Spleen (tissue), 11 donors: ENCODE data around the gene CRK. TPM values are rescaled to one million over a fixed set of nuclear protein-coding genes. Genes with fewer than 3 reads are reported as not detected.

Experiments
- DNase-seq: peaks from one replicate; pipeline ENCODE4 v3.0.0-alpha.2; 2020
- H3K27ac ChIP-seq, 8 donors: fragments of 200-600 bp; sonication (generic) in 7 of 8; 1 replicate in 4 of 8; 2 replicates in 4 of 8; pipeline versions ENCODE4 v1.5.0 to v1.8.0; 2016 to 2021; ENCODE audit warnings: inconsistent platforms in 4 of 8, mild to moderate bottlenecking in 4 of 8, moderate library complexity in 1 of 8
- H3K27me3 ChIP-seq, 7 donors: fragments of 200-600 bp; sonication (generic) in 6 of 7; replicated peaks in 1 of 7; 1 replicate in 4 of 7; 2 replicates in 3 of 7; pipeline versions ENCODE4 v1.5.0 to v1.8.0; 2016 to 2021; ENCODE audit warnings: inconsistent platforms in 3 of 7, mild to moderate bottlenecking in 1 of 7
- H3K36me3 ChIP-seq, 6 donors: fragments of 200-600 bp; sonication (generic) in 5 of 6; 1 replicate in 4 of 6; 2 replicates in 2 of 6; pipeline versions ENCODE4 v1.5.0 to v1.8.0; 2016 to 2021; ENCODE audit warnings: inconsistent platforms in 2 of 6
- H3K4me1 ChIP-seq, 6 donors: fragments of 200-600 bp; sonication (generic) in 5 of 6; 1 replicate in 3 of 6; 2 replicates in 3 of 6; pipeline versions ENCODE4 v1.5.0 to v1.8.0; 2016 to 2021; ENCODE audit warnings: inconsistent platforms in 3 of 6
- H3K4me3 ChIP-seq, 8 donors: fragments of 200-600 bp; sonication (generic) in 7 of 8; 1 replicate in 4 of 8; 2 replicates in 4 of 8; pipeline versions ENCODE4 v1.5.0 to v1.8.0; 2016 to 2021; ENCODE audit warnings: inconsistent platforms in 4 of 8, mild to moderate bottlenecking in 4 of 8, moderate library complexity in 2 of 8
- H3K9me3 ChIP-seq, 8 donors: fragments of 200-600 bp; sonication (generic) in 7 of 8; 1 replicate in 4 of 8; 2 replicates in 4 of 8; pipeline versions ENCODE4 v1.5.0 to v1.8.0; 2016 to 2021; ENCODE audit warnings: inconsistent platforms in 4 of 8
- POLR2A ChIP-seq, 3 donors: fragments of 450-650 bp; IDR thresholded peaks; one replicate each; pipeline ENCODE4 v1.5.1; 2017; ENCODE audit warnings: antibody characterized with exemption in 3 of 3, mild to moderate bottlenecking in 1 of 3
- POLR2AphosphoS5 ChIP-seq, 3 donors: sonication (generic); formaldehyde crosslinking; IDR thresholded peaks; one replicate each; pipeline ENCODE4 v1.5.1; 2017; ENCODE audit warnings: antibody characterized with exemption in 3 of 3
- WGBS, 5 donors: extraction: QIAGEN DNeasy Blood & Tissue Kit in 3 of 5; methylation state at CpG; one replicate each; pipeline versions ENCODE4 v1.1.5 to v1.1.7; 2013 to 2018; 5-methylcytosine and 5-hydroxymethylcytosine counted together
- intact Hi-C: fragments of 100-400 bp; cut with DNase I; formaldehyde crosslinking; loops from one replicate; pipeline ENCODE4 v1.15.0; 2023; ENCODE audit warnings: low total_unique reads
- polyA plus RNA-seq, 3 donors: library from polyadenylated mRNA; stranded (reverse); fragments of 200-250 nt; gene quantifications; one replicate each; pipeline ENCODE4 v1.2.1, GENCODE V29; 2013
- total RNA-seq, 7 donors: library from RNA; depleted of rRNA in 3 of 7; stranded (reverse); fragments of >200 nt in 3 of 7; fragmentation: NEBNext Ultra II Directional in 4 of 7; extraction: Animal tissue kit (Norgen Biotek cat#: 25700) in 4 of 7; gene quantifications; one replicate each; pipeline versions ENCODE4 v1.1.0 to v1.2.1, GENCODE V29; 2016 to 2021
- TF ChIP-seq, protein P1 (sequence below), 11 experiments: fragments of 200-600 bp in 7 of 11; fragments of 450-650 bp in 4 of 11; sonication (generic) in 4 of 11; IDR thresholded peaks in 8 of 11; conservative IDR thresholded peaks in 3 of 11; 1 replicate in 7 of 11; 2 replicates in 4 of 11; pipeline versions ENCODE4 v1.4.0 to v1.8.0; 2016 to 2021; ENCODE audit warnings: antibody characterized with exemption in 11 of 11, inconsistent platforms in 4 of 11, mild to moderate bottlenecking in 1 of 11
- donor health status: healthy with polysubstance abuse.
- donor health status: DM: no; HTN: no; CAD: no; lungs with moderate emphysema.
- donor health status: DM: no; HTN: no; CAD: no.
- donor health status: Bipolar disorder and iron deficiency.
- donor health status: healthy.
- donor health status: DM: no; HTN: no; CAD: no.
- donor health status: DM: yes; HTN: yes; CAD: no.

CRK gene
- total and polyA plus RNA-seq, 10 donors = 11.7 to 54.6 (median 43.4) TPM

- Histone ChIP-seq H3K9me3 (no peaks in the 10 kb centered on the region), H3K27me3 (peaks cover 0 to 41% (median 0%) of the 10 kb centered on the region in 7 donors), H3K4me1 (peaks cover 49 to 79% (median 69%) of the 10 kb centered on the region in 6 donors), H3K27ac (peak overlapping the region; percentile 78 to 96 (median 90)), H3K4me3 (peak overlapping the region; percentile 47 to 86 (median 67)), H3K36me3 (peaks cover 0 to 17% (median 7%) of the 10 kb centered on the region in 6 donors)
- intact Hi-C loops = no loop called here
- DNase-seq = peak; percentile 94
- 1 to 4% (median 3%) methylated on average over 26 to 52 of the region's 52 CpGs for WGBS, 5 donors
- peak; percentile 74 to 87 (median 79) for TF ChIP-seq POLR2AphosphoS5 (IDR thresholded peaks at IDR 0.05)
- TF ChIP-seq, protein P1, sequence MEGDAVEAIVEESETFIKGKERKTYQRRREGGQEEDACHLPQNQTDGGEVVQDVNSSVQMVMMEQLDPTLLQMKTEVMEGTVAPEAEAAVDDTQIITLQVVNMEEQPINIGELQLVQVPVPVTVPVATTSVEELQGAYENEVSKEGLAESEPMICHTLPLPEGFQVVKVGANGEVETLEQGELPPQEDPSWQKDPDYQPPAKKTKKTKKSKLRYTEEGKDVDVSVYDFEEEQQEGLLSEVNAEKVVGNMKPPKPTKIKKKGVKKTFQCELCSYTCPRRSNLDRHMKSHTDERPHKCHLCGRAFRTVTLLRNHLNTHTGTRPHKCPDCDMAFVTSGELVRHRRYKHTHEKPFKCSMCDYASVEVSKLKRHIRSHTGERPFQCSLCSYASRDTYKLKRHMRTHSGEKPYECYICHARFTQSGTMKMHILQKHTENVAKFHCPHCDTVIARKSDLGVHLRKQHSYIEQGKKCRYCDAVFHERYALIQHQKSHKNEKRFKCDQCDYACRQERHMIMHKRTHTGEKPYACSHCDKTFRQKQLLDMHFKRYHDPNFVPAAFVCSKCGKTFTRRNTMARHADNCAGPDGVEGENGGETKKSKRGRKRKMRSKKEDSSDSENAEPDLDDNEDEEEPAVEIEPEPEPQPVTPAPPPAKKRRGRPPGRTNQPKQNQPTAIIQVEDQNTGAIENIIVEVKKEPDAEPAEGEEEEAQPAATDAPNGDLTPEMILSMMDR (IDR thresholded peaks at IDR 0.05 in 8 of 11, conservative IDR thresholded peaks at IDR 0.05 in 3 of 11) = no peak
- peak in 1 of 3 donors; percentile 43 for TF ChIP-seq POLR2A (IDR thresholded peaks at IDR 0.05)
These were observed 34.8 kb upstream of the CRK start for GRCh38 chr17:1490643-1491442.

- Histone ChIP-seq H3K36me3 (peaks cover 0 to 6% (median 0%) of the 10 kb centered on the region in 6 donors), H3K4me3 (peak overlapping the region in 7 of 8 donors; percentile 56 to 91 (median 67)), H3K27me3 (peaks cover 0 to 56% (median 0%) of the 10 kb centered on the region in 7 donors), H3K27ac (peak overlapping the region; percentile 67 to 95 (median 92)), H3K9me3 (no peaks in the 10 kb centered on the region), H3K4me1 (peaks cover 55 to 93% (median 84%) of the 10 kb centered on the region in 6 donors)
- intact Hi-C loops = no loop called here
- no peak for TF ChIP-seq POLR2A (IDR thresholded peaks at IDR 0.05)
- no peak for TF ChIP-seq POLR2AphosphoS5 (IDR thresholded peaks at IDR 0.05)
- TF ChIP-seq, protein P1 (IDR thresholded peaks at IDR 0.05 in 8 of 11, conservative IDR thresholded peaks at IDR 0.05 in 3 of 11) = no peak
- DNase-seq = no peak
- WGBS, 5 donors = 86 to 93% (median 87%) methylated on average over 2 to 7 of the region's 7 CpGs
These were observed 32.8 kb upstream of the CRK start for GRCh38 chr17:1488826-1489270.

DNA sequence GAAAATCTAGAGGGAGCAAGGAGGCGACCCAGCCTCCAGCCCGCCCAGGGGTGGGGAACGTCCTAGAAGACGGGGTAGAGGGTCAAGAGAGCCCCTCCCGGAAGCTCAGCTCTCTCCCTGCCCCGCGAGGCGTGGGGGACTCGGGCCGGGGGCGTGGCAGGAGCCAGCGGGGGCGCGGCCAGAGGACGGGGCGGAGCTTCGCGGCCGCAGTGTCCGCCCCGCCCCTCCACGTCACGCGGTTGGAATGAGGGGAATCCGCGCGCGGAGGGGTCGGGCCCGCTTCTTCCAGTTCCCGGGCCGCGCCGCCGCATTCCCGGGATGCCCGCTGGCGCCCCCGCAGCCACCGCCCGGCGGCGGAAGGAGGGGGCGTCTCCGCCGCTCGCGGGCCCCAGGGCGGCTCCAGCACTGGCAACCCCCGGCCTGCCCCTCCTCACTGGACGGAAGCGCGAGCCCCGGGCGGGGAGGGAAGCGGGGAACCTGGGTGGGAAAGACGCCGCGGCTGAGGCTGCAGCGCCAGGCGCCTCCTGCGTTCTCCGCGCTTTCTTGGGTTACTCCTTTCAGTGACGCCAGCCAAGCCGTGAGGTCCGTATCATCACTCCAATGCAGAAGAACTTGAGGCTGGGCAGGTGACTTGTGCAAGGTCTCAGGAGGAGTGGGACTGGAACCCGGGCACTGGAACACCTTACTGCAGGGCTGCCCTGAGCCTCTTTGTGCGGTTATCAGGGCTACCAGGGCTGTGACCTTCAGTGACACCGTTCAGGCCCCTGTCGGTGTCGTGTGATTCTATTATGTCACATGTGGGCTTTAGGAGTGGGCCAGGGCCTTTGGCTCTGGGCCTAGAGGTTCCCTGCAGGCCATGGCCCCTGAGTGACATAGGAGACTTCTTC, 32.1 kb upstream of the CRK start:
- Histone ChIP-seq H3K36me3 (peaks cover 0 to 12% (median 3%) of the 10 kb centered on the region in 6 donors), H3K27ac (peak overlapping the region; percentile 67 to 95 (median 92)), H3K27me3 (peaks cover 0 to 54% (median 0%) of the 10 kb centered on the region in 7 donors), H3K4me3 (peak overlapping the region; percentile 8 to 91 (median 64)), H3K9me3 (no peaks in the 10 kb centered on the region), H3K4me1 (peaks cover 51 to 91% (median 79%) of the 10 kb centered on the region in 6 donors)
- WGBS, 5 donors = 3 to 6% (median 4%) methylated on average over 4 to 72 of the region's 72 CpGs
- no peak for TF ChIP-seq POLR2A (IDR thresholded peaks at IDR 0.05)
- TF ChIP-seq, protein P1 (IDR thresholded peaks at IDR 0.05 in 8 of 11, conservative IDR thresholded peaks at IDR 0.05 in 3 of 11) = peak in 1 of 11 experiments; percentile 5
- peak; percentile 76 to 81 (median 79) for TF ChIP-seq POLR2AphosphoS5 (IDR thresholded peaks at IDR 0.05)
- DNase-seq = peak; percentile 94
- intact Hi-C loops = no loop called here
